Right ventricle myocardium inferior (tissue), 1 donor: Measurements from ENCODE around the gene GPR143. TPM values are rescaled to one million over a fixed set of nuclear protein-coding genes. Genes with fewer than 3 reads are reported as not detected.

Source experiments
- ATAC-seq: fragments of 200-7000 bp; cut with Tn5 transposase; one replicate; pipeline ENCODE4 v1.9.1; 2020; ENCODE audit warnings: mild to moderate bottlenecking, moderate library complexity
- DNase-seq: peaks from one replicate; pipeline ENCODE4 v3.0.0; 2021; ENCODE audit errors: missing footprints
- intact Hi-C: fragments of 100-400 bp; cut with DNase I; formaldehyde crosslinking; loops from one replicate; pipeline ENCODE4 v1.11.0; 2022
- total RNA-seq: library from RNA; stranded (reverse); fragmentation: NEBNext Ultra II Directional; extraction: Animal tissue kit (Norgen Biotek cat#: 25700); gene quantifications from one replicate; pipeline ENCODE4 v1.2.1, GENCODE V29; 2021
- donor health status: DM: no; HTN: yes; CAD: no; lungs with severe emphysema.

The GPR143 gene
- total RNA-seq, 1 donor from 2014 or later, result not detected

- intact Hi-C loops, result no loop called here
- DNase-seq, result no peak
- ATAC-seq, result no peak
Measured at GRCh38 chrX:9682861-9683260, 82.8 kb downstream of the GPR143 start.

- no peak for DNase-seq
- intact Hi-C loops, result no loop called here
- ATAC-seq, result no peak
Measured at GRCh38 chrX:9682456-9682855, 83.2 kb downstream of the GPR143 start.

- DNase-seq, result no peak
- intact Hi-C loops, result no loop called here
- ATAC-seq, result no peak
Measured at GRCh38 chrX:9681422-9681821, 84.2 kb downstream of the GPR143 start.

GRCh38 chrX:9681011-9681410 is 84.6 kb downstream of the GPR143 start:
- intact Hi-C loops, result no loop called here
- DNase-seq (no peak), ATAC-seq (no peak)

- ATAC-seq (no peak), DNase-seq (no peak)
- intact Hi-C loops, result loop anchor here (10.0 kb wide), 1 partner anchor 214 kb away; the partner anchor contains the start of gene TBL1X
Measured at GRCh38 chrX:9678215-9678965, 87.3 kb downstream of the GPR143 start.

GRCh38 chrX:9677098-9677739 is 88.4 kb downstream of the GPR143 start:
- ATAC-seq, result peak; percentile 39
- intact Hi-C loops, result loop anchor here (10.0 kb wide), 1 partner anchor 212 kb away; the partner anchor contains the start of gene TBL1X
- DNase-seq, result no peak

- intact Hi-C loops, result loop anchor here (10.0 kb wide), 1 partner anchor 212 kb away; the partner anchor contains the start of gene TBL1X
- no peak for ATAC-seq
- DNase-seq, result no peak
Measured at GRCh38 chrX:9676738-9677097, 88.9 kb downstream of the GPR143 start.

GRCh38 chrX:9676306-9676705 is 89.3 kb downstream of the GPR143 start:
- ATAC-seq (no peak), DNase-seq (no peak)
- intact Hi-C loops, result loop anchor here (10.0 kb wide), 1 partner anchor 212 kb away; the partner anchor contains the start of gene TBL1X

Other genes starting within 250 kb of the GPR143 start
- 0.60 TPM for gene SHROOM2, start 20.6 kb upstream of the GPR143 start, total RNA-seq
- not detected for gene CLDN34, start 201.5 kb upstream of the GPR143 start, total RNA-seq